Anterior cingulate cortex (tissue), 58 donors: ENCODE results near the gene CYB5A.
A peak's percentile ranks its signal among the peaks of the same experiment; 100 is the strongest.
"Not testable (repeated sequence)": the region's sequence is repeated elsewhere in the genome, so short reads cannot be mapped to it uniquely, and the experiment has no call there.

Experiments
- DNase-seq, 58 donors: peaks; one replicate each; lab custom pipeline; 2025; lab: John Stamatoyannopoulos, UW

The CYB5A gene

GRCh38 chr18:74291771-74292540, at the start of gene CYB5A:
Gene CYB5A (minus strand): TSS chr18:74291963. CDS start chr18:74291875, 88 bp downstream.
- DNase-seq: peak; percentile 86 to 100 (median 99)

GRCh38 chr18:74337912-74338309, 46.1 kb upstream of the CYB5A start:
- no peak for DNase-seq

- no peak for DNase-seq
Observed at GRCh38 chr18:74337155-74337911, 45.6 kb upstream of the CYB5A start.

GRCh38 chr18:74336656-74337055, 44.9 kb upstream of the CYB5A start:
- no peak for DNase-seq

- no peak for DNase-seq
Observed at GRCh38 chr18:74334242-74334893, 42.6 kb upstream of the CYB5A start.

GRCh38 chr18:74333091-74333490, 41.3 kb upstream of the CYB5A start:
- DNase-seq: no peak

GRCh38 chr18:74331404-74331803, 39.6 kb upstream of the CYB5A start:
- DNase-seq: no peak

- no peak for DNase-seq
Observed at GRCh38 chr18:74329688-74330205, 38.0 kb upstream of the CYB5A start.

- DNase-seq: no peak
Observed at GRCh38 chr18:74328206-74328605, 36.4 kb upstream of the CYB5A start.

GRCh38 chr18:74326791-74327190, 35.0 kb upstream of the CYB5A start:
- DNase-seq: not testable (repeated sequence)

- DNase-seq: no peak
Observed at GRCh38 chr18:74326231-74326630, 34.5 kb upstream of the CYB5A start.

- no peak for DNase-seq
Observed at GRCh38 chr18:74316257-74317170, 24.8 kb upstream of the CYB5A start.

GRCh38 chr18:74315464-74316256, 23.9 kb upstream of the CYB5A start, which contains the start of gene C18orf63:
Gene C18orf63 (plus strand): TSS chr18:74315839. CDS start chr18:74317866, 2,027 bp downstream.
- DNase-seq: no peak

- DNase-seq: no peak
Observed at GRCh38 chr18:74314759-74315463, 23.1 kb upstream of the CYB5A start.

GRCh38 chr18:74311000-74311399, 19.2 kb upstream of the CYB5A start:
- no peak for DNase-seq

GRCh38 chr18:74310411-74310810, 18.6 kb upstream of the CYB5A start:
- no peak for DNase-seq

- no peak for DNase-seq
Observed at GRCh38 chr18:74303936-74304335, 12.2 kb upstream of the CYB5A start.

GRCh38 chr18:74303306-74303705, 11.5 kb upstream of the CYB5A start:
- no peak for DNase-seq
